Thoracic aorta (tissue), 2 donors: ENCODE data around the gene FBXO21. TPM values are rescaled to one million over a fixed set of nuclear protein-coding genes. Genes with fewer than 3 reads are reported as not detected.

Experiments
- ATAC-seq: fragments of 150-250 bp; one replicate; pipeline ENCODE4 v1.8.0; 2017; ENCODE audit warnings: low read depth; ENCODE audit not compliant: insufficient number of reproducible peaks, low FRiP score
- DNase-seq: peaks from one replicate; pipeline ENCODE4 v3.0.0-alpha.2; 2020; ENCODE audit warnings: low spot score
- H3K27ac ChIP-seq, 2 donors: fragments of 200-600 bp; sonication (generic); 1 replicate in 1 of 2; 2 replicates in 1 of 2; pipeline ENCODE4 v1.5.1; 2016; ENCODE audit warnings: mild to moderate bottlenecking in 2 of 2, moderate library complexity in 2 of 2
- H3K27me3 ChIP-seq: fragments of 200-600 bp; sonication (generic); replicated peaks from 2 replicates; pipeline ENCODE4 v1.6.0; 2016; ENCODE audit warnings: mild to moderate bottlenecking; ENCODE audit not compliant: insufficient read depth
- H3K36me3 ChIP-seq: fragments of 200-600 bp; sonication (generic); one replicate; pipeline ENCODE4 v1.5.1; 2016
- H3K4me1 ChIP-seq, 2 donors: fragments of 200-600 bp; sonication (generic); 1 replicate in 1 of 2; 2 replicates in 1 of 2; pipeline versions ENCODE4 v1.5.1 to v1.6.0; 2016; ENCODE audit warnings: low read depth in 2 of 2, mild to moderate bottlenecking in 1 of 2; ENCODE audit not compliant: control insufficient read depth in 1 of 2
- H3K4me3 ChIP-seq: fragments of 200-600 bp; sonication (generic); 2 replicates; pipeline ENCODE4 v1.5.1; 2016; ENCODE audit warnings: mild to moderate bottlenecking
- H3K9me3 ChIP-seq: fragments of 200-600 bp; sonication (generic); 2 replicates; pipeline ENCODE4 v1.5.1; 2016
- total RNA-seq, 2 donors: library from RNA; depleted of rRNA; stranded (reverse); fragments of >200 nt; gene quantifications; one replicate each; pipeline versions ENCODE4 v1.1.0 to v1.2.3, GENCODE V29; 2016
- TF ChIP-seq, protein P1 (sequence below): fragments of 200-600 bp; sonication (generic); IDR thresholded peaks from one replicate; pipeline ENCODE4 v1.5.1; 2019; ENCODE audit warnings: antibody characterized with exemption

FBXO21 gene
- total RNA-seq, 2 donors from 2014 or later, result 48.9 to 97.5 TPM

DNA sequence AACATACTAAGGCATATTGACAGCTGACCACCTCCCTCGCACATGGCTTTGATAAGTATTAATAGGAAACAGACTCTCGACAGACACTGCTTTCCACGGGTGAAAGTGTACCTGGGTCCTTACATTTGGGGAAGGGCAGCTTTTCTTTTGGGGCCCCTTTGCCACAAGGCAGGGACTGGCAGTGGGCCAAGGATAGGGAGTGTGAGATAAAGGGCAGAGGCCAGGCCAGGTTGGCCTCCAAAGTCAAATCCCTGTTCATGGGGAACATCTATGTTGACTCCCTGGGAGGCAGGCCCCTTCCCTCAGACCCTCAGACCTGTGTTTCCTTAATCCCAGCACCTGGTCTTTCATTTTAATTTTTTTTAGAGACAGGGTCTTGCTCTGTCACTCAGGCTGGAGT is 19.4 kb upstream of the FBXO21 start:
- no peaks in the 10 kb centered on the region for H3K27me3 ChIP-seq
- TF ChIP-seq, protein P1, sequence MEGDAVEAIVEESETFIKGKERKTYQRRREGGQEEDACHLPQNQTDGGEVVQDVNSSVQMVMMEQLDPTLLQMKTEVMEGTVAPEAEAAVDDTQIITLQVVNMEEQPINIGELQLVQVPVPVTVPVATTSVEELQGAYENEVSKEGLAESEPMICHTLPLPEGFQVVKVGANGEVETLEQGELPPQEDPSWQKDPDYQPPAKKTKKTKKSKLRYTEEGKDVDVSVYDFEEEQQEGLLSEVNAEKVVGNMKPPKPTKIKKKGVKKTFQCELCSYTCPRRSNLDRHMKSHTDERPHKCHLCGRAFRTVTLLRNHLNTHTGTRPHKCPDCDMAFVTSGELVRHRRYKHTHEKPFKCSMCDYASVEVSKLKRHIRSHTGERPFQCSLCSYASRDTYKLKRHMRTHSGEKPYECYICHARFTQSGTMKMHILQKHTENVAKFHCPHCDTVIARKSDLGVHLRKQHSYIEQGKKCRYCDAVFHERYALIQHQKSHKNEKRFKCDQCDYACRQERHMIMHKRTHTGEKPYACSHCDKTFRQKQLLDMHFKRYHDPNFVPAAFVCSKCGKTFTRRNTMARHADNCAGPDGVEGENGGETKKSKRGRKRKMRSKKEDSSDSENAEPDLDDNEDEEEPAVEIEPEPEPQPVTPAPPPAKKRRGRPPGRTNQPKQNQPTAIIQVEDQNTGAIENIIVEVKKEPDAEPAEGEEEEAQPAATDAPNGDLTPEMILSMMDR, result no peak
- no peak for ATAC-seq

DNA sequence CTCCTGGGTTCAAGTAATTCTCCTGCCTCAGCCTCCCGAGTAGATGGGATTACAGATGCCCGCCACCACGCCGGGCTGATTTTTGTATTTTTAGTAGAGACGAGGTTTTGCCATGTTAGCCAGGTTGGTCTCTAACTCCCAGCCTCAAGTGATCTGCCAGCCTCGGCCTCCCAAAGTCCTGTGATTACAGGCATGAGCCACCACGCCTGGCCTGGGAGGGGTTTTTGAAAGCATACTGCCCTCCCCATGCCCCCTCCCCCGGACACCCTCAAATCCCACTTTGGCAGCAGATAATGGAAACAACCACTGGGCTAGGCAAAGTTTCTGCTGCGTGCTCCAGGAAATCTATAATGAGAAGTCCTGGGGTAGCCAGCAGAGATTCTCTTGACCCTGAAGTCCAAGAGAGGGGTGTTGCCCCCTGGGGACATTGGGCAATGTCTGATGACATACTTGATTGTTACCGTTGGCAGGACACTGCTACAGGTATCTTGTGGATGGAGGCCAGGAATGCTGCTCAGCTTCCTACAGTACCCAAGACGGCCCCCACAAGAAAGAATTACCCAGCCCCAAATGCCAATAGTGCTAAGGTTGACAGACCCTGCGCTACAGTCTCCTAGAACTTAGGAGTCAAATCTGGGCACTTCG is 18.7 kb upstream of the FBXO21 start:
- TF ChIP-seq, protein P1, result no peak
- no peaks in the 10 kb centered on the region for H3K9me3 ChIP-seq
- ATAC-seq (no peak), DNase-seq (no peak)
- no peaks in the 10 kb centered on the region for H3K4me1 ChIP-seq
- H3K27ac ChIP-seq, result no peak overlapping the region
- H3K4me3 ChIP-seq, result no peak overlapping the region
- no peaks in the 10 kb centered on the region for H3K36me3 ChIP-seq
- no peaks in the 10 kb centered on the region for H3K27me3 ChIP-seq

More for the DNA sequence above, 19.4 kb upstream of the FBXO21 start:
- Histone ChIP-seq H3K9me3 (no peaks in the 10 kb centered on the region), H3K36me3 (no peaks in the 10 kb centered on the region), H3K4me1 (no peaks in the 10 kb centered on the region), H3K4me3 (no peak overlapping the region), H3K27ac (no peak overlapping the region)
- DNase-seq, result no peak

DNA sequence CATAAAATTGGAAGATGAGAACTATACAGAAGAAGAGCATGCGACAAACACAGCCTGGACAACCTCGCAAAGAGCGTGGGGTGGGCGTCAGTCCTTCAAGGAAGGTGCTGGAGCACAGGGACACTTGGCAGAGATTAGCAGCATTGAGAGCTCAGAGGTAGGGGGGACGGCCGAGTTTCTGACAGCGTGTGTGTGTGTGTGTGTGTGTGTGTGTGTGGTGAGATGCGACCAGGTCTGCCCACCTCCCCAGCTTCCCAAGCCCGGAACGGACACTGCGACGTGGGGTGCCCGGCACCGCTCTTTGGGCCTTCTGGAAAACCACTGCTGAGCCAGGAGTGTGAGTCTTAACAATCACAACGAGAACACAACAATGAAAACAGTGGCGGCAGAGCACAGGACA is 17.9 kb upstream of the FBXO21 start:
- H3K4me1 ChIP-seq, result no peaks in the 10 kb centered on the region
- DNase-seq (no peak), ATAC-seq (no peak)
- TF ChIP-seq, protein P1, result no peak
- H3K27me3 ChIP-seq, result no peaks in the 10 kb centered on the region
- no peaks in the 10 kb centered on the region for H3K36me3 ChIP-seq
- no peak overlapping the region for H3K4me3 ChIP-seq
- no peak overlapping the region for H3K27ac ChIP-seq
- no peaks in the 10 kb centered on the region for H3K9me3 ChIP-seq

DNA sequence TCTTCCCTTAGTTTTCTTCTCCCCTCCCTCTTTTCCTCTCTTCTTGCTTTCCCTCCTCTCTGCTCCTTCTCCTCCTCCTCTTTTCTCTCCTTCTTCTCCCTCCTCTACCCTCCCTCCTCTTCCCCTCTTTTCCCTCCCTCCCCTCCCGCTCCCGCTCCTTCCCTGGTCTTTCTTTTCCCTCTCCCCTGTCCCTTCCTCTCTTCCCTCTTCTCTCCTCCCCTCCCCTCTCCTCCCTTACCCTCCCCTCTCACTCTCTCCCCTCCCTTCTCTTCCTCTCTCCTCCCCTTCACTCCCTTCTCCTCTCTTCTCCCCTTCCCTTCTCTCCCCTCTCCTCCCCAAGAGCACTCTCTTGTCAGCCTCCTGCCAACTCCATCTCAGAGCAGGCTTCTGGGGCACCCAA is 17.4 kb upstream of the FBXO21 start:
- H3K4me3 ChIP-seq, result no peak overlapping the region
- DNase-seq (no peak), ATAC-seq (no peak)
- TF ChIP-seq, protein P1, result no peak
- H3K27me3 ChIP-seq, result no peaks in the 10 kb centered on the region
- H3K27ac ChIP-seq, result no peak overlapping the region
- no peaks in the 10 kb centered on the region for H3K36me3 ChIP-seq
- no peaks in the 10 kb centered on the region for H3K9me3 ChIP-seq
- no peaks in the 10 kb centered on the region for H3K4me1 ChIP-seq

DNA sequence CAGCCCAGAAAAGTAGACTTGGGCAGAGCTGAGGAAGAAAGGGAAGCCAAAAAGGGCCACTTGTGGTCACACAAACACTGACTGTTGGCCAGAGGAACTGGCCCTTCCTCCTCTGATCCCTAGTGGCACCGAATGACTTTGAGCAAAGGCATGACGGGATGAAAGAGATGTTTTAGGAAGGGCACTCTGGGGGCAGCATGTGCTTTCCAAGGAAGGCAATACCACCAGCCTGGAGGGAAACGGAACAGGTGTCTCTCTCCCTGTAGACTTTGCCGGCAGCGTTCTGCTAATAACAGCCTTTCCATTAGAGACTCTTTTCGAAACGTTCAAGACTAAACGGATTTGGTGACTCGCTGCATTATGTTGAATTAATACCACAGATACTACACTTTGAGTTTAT is 12.3 kb upstream of the FBXO21 start:
- DNase-seq (no peak), ATAC-seq (no peak)
- Histone ChIP-seq H3K9me3 (no peaks in the 10 kb centered on the region), H3K4me1 (no peaks in the 10 kb centered on the region), H3K4me3 (no peak overlapping the region), H3K27me3 (no peaks in the 10 kb centered on the region), H3K36me3 (no peaks in the 10 kb centered on the region), H3K27ac (no peak overlapping the region)
- TF ChIP-seq, protein P1, result no peak
